NT2/D1 (cell line): ENCODE results near the gene TRAPPC8.

ENCODE experiments used
- SUZ12 ChIP-seq: IDR thresholded peaks from 2 replicates; pipeline ENCODE4 v1.6.1; 2011; ENCODE audit not compliant: insufficient read length, insufficient read depth; ENCODE audit errors: extremely low read depth
- YY1 ChIP-seq: IDR thresholded peaks from 2 replicates; pipeline ENCODE4 v1.6.1; 2011; ENCODE audit not compliant: insufficient read length, insufficient read depth
- ZNF274 ChIP-seq: IDR thresholded peaks from 2 replicates; pipeline ENCODE4 v1.6.1; 2011; ENCODE audit warnings: mild to moderate bottlenecking, low read depth, low read length

GRCh38 chr18:31990823-31991222, 47.9 kb upstream of the TRAPPC8 start:
- TF ChIP-seq SUZ12 (no peak), ZNF274 (no peak), YY1 (no peak)
